Measurements from ENCODE around the gene SIX1. TPM values are rescaled to one million over a fixed set of nuclear protein-coding genes. Genes with fewer than 3 reads are reported as not detected.

The SIX1 gene
- total RNA-seq, 1 donor from 2014 or later: 0.41 TPM

DNA sequence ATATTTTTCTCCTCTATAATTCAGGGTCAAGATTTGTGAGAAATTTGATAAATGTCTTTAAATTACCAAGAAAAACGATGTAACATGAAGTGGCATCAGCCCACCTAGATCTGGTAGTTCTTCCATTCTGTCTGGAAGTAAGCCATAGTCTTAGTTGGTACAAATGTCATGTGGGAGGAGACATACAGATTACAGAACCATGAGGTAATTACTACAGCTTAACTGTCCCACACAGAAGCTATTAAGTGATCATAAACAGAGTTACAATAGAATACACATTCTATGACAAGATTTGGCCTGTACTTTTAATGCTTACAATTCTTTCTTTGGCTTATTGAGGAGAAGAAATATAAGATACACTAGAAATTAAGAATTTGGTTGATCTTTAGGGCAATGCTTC is 13.7 kb upstream of the SIX1 start:
- Mint-ChIP-seq H3K27me3 (ENCODE audit: insufficient read depth) (peaks cover 55% of the 10 kb centered on the region), H3K9me3 (no peaks in the 10 kb centered on the region), H3K36me3 (ENCODE audit: low read depth) (peaks cover 2% of the 10 kb centered on the region), H3K27ac (no peak overlapping the region), H3K4me1 (ENCODE audit: low read depth) (peaks cover 9% of the 10 kb centered on the region), H3K4me3 (no peak overlapping the region)
- no peak for DNase-seq (ENCODE audit: low spot score)
- intact Hi-C loops (cut with micrococcal nuclease): no loop called here

DNA sequence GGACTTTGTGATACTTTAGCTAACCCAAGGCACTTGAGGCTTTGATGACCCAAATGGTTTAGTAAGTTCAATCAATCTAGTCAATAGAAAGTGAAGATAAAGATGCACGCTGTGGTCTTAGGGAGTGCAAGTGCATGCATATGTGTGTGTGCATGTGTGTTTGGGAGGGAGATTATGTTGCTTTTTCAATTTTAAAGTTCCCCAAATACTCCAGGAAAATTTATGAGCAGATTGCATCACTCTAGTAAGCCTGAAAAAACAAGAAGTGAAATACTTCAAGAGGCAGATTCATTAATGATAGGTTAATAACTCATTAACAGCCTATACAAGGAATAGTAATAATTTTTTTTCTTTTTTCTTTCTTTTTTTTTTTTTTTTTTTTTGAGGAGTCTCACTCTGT is 12.4 kb upstream of the SIX1 start:
- H3K4me3 Mint-ChIP-seq: no peak overlapping the region

DNA sequence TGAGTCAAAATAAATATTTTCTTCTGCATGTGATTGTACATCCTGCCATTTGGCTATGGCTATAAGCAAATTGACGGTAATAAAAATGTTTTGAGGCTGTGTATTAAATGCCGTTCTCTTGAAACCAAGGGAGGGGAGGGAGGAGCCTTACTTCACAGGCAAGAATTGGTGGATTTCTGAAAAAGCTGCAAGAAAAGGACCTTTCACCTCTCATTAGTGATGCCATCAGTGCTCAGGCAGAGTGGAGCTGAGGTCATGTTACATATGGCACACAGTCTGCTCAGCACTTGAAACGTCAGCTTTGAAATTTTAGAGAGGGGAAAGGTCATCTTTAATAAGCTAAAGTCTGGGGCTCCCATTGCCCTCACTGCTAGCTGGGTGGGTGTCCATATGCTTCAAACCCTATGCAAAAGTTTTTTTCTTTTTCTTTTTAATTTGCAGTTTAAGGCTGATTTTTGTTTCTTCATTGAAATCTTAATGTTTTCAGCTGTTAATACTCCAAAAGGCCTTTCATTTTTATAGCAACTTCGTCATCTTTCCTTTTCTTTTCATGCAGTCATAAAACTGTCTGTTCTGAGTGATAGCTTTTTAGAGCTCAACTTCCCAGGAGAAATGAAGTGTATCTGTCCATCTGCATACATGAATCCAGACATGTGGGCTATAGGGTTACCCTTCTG is 9.8 kb upstream of the SIX1 start:
- peaks cover 35% of the 10 kb centered on the region for H3K4me1 Mint-ChIP-seq (ENCODE audit: low read depth)
- H3K27me3 Mint-ChIP-seq (ENCODE audit: insufficient read depth): peaks cover 71% of the 10 kb centered on the region
- no peak overlapping the region for H3K27ac Mint-ChIP-seq
- no peak for DNase-seq (ENCODE audit: low spot score)
- no peaks in the 10 kb centered on the region for H3K9me3 Mint-ChIP-seq
- H3K4me3 Mint-ChIP-seq: peak overlapping the region; percentile 82
- intact Hi-C loops (cut with micrococcal nuclease): loop anchor here (10.0 kb wide), 1 partner anchor 526 kb away; no protein-coding TSS in a partner anchor
- peaks cover 4% of the 10 kb centered on the region for H3K36me3 Mint-ChIP-seq (ENCODE audit: low read depth)

More for the DNA sequence above, 12.4 kb upstream of the SIX1 start:
- Mint-ChIP-seq H3K9me3 (no peaks in the 10 kb centered on the region), H3K4me1 (ENCODE audit: low read depth) (peaks cover 15% of the 10 kb centered on the region), H3K27me3 (ENCODE audit: insufficient read depth) (peaks cover 59% of the 10 kb centered on the region), H3K36me3 (ENCODE audit: low read depth) (peaks cover 2% of the 10 kb centered on the region), H3K27ac (no peak overlapping the region)
- intact Hi-C loops (cut with micrococcal nuclease): no loop called here
- no peak for DNase-seq (ENCODE audit: low spot score)

DNA sequence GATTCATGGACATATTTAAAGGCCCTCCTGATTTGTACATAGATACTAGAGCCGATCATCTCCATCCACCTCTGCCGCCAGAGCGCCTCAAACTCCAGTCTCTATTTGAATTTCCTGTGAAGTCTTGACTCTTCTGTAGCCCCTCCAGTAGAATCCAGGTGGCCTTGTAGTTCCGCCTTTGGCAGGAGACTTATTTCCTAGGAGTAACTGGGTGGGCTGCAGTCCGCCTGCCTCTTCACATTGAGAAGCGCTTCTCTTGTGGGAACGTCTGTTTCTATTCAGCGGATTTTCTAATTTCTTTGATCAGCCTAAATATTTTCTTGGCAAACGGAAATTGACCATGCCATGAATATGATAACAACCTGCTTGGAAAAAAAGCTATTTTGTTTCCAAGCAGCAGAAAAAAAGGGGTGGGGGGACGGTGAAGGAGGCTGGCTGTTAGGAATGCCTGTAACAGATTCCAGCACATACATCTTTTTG is 9.0 kb upstream of the SIX1 start:
- peak overlapping the region; percentile 82 for H3K4me3 Mint-ChIP-seq
- H3K9me3 Mint-ChIP-seq: no peaks in the 10 kb centered on the region
- no peak for DNase-seq (ENCODE audit: low spot score)
- H3K27ac Mint-ChIP-seq: no peak overlapping the region
- H3K27me3 Mint-ChIP-seq (ENCODE audit: insufficient read depth): peaks cover 72% of the 10 kb centered on the region
- H3K4me1 Mint-ChIP-seq (ENCODE audit: low read depth): peaks cover 43% of the 10 kb centered on the region
- intact Hi-C loops (cut with micrococcal nuclease): loop anchor here (10.0 kb wide), 1 partner anchor 527 kb away; no protein-coding TSS in a partner anchor
- H3K36me3 Mint-ChIP-seq (ENCODE audit: low read depth): peaks cover 8% of the 10 kb centered on the region

DNA sequence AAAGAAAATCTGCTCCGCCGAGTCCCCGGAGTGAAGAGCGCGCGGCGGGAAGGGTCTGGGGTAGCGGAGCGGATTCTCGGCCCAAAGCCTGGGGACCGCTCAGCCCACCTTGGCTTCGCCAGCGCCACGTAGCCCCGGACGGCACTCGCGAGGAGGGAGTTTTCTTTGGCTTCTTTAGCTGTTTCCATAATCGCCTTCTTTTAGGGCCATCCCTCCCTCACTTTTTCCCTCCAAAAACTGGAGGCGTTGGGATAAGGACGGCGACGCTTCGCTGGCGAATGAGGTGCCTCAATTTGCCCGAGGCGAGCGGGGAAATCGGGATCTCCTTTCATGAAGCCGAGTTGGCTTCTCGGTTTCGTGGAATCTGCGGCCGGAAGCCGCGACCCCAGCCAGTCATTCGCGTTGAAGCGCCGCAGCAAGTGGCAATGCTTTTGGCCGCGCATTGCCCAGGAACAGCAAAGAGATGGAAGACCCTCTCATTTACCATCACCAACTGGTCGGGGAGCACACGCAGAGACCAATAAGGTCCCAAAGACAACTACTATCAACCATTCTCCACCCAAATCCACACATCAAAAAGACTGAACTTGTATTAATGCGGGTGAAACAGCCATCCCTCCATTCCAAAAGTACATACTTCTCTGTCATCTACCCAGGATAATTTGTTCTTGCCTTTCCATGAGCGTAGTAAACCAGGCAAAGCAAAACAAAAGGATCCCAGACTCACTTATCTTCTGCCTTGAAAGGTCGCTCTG is 8.4 kb upstream of the SIX1 start:
- Mint-ChIP-seq H3K27ac (peak overlapping the region; percentile 46), H3K9me3 (no peaks in the 10 kb centered on the region), H3K36me3 (ENCODE audit: low read depth) (peaks cover 8% of the 10 kb centered on the region), H3K27me3 (ENCODE audit: insufficient read depth) (peaks cover 76% of the 10 kb centered on the region), H3K4me3 (peak overlapping the region; percentile 82), H3K4me1 (ENCODE audit: low read depth) (peaks cover 44% of the 10 kb centered on the region)
- no peak for DNase-seq (ENCODE audit: low spot score)
- intact Hi-C loops (cut with micrococcal nuclease): loop anchor here (1.0 to 10.0 kb wide), 5 partner anchors 15 to 595 kb away; no protein-coding TSS in a partner anchor

DNA sequence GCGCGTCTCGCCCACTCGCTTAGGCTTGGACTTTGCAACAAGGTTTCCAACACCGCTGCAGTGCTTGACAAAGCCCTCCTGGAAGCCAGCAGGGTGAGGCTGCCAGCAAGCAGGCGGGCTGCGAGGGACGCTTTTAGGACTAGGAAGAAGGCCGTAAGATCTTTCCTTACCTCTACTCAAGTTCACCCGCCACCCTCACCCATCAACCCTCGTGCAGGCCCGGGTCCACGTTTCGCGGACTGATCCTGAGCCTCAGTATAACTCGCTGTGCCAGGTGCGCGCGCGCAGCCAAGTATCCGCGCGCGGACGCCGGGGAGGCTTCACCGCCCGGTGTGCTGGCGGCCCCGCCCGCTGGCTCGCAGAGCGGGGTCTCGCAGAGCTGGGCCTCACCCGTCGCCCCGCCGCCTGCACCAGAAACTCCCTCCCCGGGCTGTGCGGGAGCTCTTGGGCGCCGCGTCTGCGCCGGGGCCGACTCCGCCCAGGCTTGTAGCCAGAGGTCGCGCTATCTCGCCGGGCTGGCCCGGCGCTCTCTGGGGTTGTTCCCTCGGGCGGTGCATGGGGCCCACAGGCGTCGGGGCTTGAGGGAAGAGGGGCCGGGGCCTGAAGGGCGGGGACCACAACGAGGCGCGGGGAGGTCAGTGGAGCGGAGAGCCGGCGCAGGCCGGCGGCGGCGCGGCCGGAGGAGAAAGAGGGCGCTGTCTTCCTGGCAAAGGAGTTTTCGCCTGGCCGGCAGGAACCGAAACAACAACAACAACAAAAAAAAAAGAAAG is 7.6 kb upstream of the SIX1 start:
- peak overlapping the region; percentile 82 for H3K4me3 Mint-ChIP-seq
- peaks cover 79% of the 10 kb centered on the region for H3K27me3 Mint-ChIP-seq (ENCODE audit: insufficient read depth)
- H3K4me1 Mint-ChIP-seq (ENCODE audit: low read depth): peaks cover 48% of the 10 kb centered on the region
- H3K36me3 Mint-ChIP-seq (ENCODE audit: low read depth): peaks cover 8% of the 10 kb centered on the region
- no peaks in the 10 kb centered on the region for H3K9me3 Mint-ChIP-seq
- no peak overlapping the region for H3K27ac Mint-ChIP-seq
- DNase-seq (ENCODE audit: low spot score): peak; percentile 24
- intact Hi-C loops (cut with micrococcal nuclease): loop anchor here (1.0 to 10.0 kb wide), 6 partner anchors 10 to 595 kb away; no protein-coding TSS in a partner anchor

DNA sequence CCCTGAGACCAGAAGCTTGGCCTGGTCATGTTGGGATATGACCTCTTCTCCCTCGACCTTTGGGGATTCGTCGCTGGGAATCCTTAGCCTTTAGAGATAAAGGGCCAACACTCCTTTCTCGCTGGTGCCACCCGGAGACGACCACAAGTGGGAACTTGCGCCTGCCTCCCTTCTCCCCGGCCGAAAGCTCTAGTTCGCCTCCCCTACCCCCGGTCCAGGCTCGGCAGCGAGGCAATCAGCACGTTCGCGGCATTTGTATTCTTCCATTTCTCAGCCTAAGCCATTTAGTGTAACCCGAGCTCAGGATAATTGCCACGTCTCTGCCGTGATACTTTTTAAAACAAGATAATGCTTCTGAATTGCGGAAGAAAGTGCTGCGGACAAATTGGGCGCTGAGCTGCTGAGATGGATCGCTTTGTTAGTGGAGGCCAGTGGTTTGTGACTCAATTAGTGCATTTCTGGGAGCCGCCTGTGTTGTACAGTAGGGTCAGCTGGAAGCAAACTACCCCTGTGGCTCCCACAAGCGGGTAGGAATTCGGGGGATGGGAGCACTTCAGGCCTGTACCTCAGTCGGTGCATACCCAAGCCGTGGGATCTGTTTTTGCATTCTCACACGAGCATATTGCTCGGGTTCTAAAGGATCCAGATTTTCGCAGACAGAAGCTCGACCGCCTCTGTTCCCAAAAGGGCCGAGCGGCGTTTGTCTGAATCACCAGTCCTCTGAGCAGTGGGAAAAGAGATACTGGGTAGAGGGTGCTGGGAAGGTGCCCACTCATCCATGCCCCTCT is 6.8 kb upstream of the SIX1 start:
- no peak for DNase-seq (ENCODE audit: low spot score)
- peaks cover 83% of the 10 kb centered on the region for H3K27me3 Mint-ChIP-seq (ENCODE audit: insufficient read depth)
- peaks cover 55% of the 10 kb centered on the region for H3K4me1 Mint-ChIP-seq (ENCODE audit: low read depth)
- intact Hi-C loops (cut with micrococcal nuclease): loop anchor here (1.0 to 10.0 kb wide), 4 partner anchors 9 to 529 kb away; no protein-coding TSS in a partner anchor
- H3K4me3 Mint-ChIP-seq: peak overlapping the region; percentile 82
- peak overlapping the region; percentile 59 for H3K27ac Mint-ChIP-seq
- H3K9me3 Mint-ChIP-seq: no peaks in the 10 kb centered on the region
- peaks cover 8% of the 10 kb centered on the region for H3K36me3 Mint-ChIP-seq (ENCODE audit: low read depth)

DNA sequence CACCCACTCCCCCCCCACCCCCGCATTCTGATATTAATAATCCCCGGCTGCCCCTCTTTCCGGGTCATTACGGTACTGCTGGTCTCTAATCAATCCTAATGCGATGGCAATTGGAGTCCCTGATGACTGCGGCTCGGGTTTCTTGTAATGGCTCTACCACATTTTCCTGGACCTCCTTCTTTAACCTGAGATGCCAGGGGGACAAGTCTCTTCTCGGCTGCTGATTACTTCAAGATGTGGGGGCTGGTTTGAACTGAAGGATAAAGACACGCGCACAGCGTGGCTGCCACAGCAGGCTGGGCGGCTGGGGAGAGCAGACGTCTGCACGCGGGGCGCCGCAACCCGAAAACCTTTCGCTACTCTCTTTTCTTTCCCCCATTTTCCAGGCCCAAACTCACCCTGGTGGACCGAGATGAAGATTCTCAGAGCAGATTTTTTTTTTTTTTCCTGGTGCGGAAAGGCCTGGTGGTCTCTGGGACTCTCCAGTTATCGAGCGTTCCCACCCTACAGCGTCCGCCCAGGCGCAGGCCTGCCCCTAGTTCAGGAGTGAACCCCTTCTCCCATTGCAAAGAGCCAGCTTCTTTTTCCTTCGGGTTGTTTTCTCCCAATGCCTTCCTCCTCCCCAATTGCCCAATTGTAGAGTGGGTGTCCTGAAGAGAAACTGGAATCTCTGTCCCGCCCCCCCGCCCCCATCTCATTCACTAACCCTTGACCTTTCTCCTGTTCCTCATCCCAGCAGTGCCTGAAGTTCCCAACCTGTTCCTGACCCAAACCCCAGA is 6.0 kb upstream of the SIX1 start:
- H3K4me3 Mint-ChIP-seq: peak overlapping the region; percentile 30
- no peak for DNase-seq (ENCODE audit: low spot score)
- peaks cover 8% of the 10 kb centered on the region for H3K36me3 Mint-ChIP-seq (ENCODE audit: low read depth)
- peaks cover 88% of the 10 kb centered on the region for H3K27me3 Mint-ChIP-seq (ENCODE audit: insufficient read depth)
- H3K9me3 Mint-ChIP-seq: no peaks in the 10 kb centered on the region
- H3K4me1 Mint-ChIP-seq (ENCODE audit: low read depth): peaks cover 57% of the 10 kb centered on the region
- H3K27ac Mint-ChIP-seq: no peak overlapping the region
- intact Hi-C loops (cut with micrococcal nuclease): loop anchor here (10.0 kb wide), 1 partner anchor 529 kb away; no protein-coding TSS in a partner anchor

DNA sequence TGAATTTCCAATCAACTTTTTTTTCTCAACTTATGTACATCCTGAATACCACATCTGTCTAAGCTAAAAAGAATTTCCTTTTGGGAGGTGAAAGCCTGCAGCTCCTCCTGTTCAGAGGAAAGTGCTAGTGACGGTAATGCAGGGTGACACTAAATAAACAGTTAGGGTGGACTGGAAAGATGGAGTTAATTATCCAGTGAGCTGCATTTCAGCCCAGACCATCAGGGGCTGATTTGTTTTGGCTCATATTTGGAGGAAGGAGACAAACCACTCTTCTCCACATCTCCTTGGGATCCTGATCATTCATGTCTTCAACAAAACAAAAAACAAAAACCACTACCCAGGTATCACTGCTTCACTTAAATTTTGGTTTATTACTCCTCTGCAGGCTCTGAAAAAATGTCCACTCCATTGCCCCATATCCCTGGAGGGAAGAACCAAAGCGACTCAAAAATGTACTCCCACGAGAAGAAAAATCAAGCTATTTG is 5.1 kb upstream of the SIX1 start:
- no peak for DNase-seq (ENCODE audit: low spot score)
- no peak overlapping the region for H3K4me3 Mint-ChIP-seq
- intact Hi-C loops (cut with micrococcal nuclease): loop anchor here (10.0 kb wide), 1 partner anchor 530 kb away; no protein-coding TSS in a partner anchor
- peaks cover 8% of the 10 kb centered on the region for H3K36me3 Mint-ChIP-seq (ENCODE audit: low read depth)
- H3K27me3 Mint-ChIP-seq (ENCODE audit: insufficient read depth): peaks cover 88% of the 10 kb centered on the region
- peaks cover 65% of the 10 kb centered on the region for H3K4me1 Mint-ChIP-seq (ENCODE audit: low read depth)
- no peaks in the 10 kb centered on the region for H3K9me3 Mint-ChIP-seq
- H3K27ac Mint-ChIP-seq: peak overlapping the region; percentile 78

DNA sequence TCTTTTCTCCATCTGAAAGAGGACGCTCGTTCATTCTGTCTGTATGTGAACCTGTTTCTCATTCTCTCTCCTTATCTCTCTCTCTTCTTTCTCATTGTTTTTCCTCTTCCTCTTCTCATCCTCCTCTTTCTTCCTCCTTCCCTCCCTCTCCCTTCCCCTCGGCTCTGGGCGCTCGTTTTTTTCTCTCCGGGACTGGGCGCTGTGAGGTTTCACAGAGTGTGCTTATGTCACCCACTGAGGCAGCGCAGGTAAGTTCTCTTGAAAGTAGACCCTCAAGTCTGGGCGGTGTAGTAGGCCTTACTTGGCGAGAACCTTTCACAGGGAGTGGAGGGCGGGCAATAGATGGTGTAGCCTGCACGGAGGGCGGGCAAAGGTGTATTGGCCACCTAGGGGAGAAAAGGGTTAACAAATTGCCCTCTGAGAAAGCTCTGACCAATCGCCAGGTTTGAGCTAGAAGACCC is 4.5 kb upstream of the SIX1 start:
- peaks cover 84% of the 10 kb centered on the region for H3K27me3 Mint-ChIP-seq (ENCODE audit: insufficient read depth)
- H3K27ac Mint-ChIP-seq: peak overlapping the region; percentile 78
- H3K9me3 Mint-ChIP-seq: no peaks in the 10 kb centered on the region
- H3K4me3 Mint-ChIP-seq: peak overlapping the region; percentile 29
- H3K36me3 Mint-ChIP-seq (ENCODE audit: low read depth): peaks cover 8% of the 10 kb centered on the region
- DNase-seq (ENCODE audit: low spot score): no peak
- H3K4me1 Mint-ChIP-seq (ENCODE audit: low read depth): peaks cover 67% of the 10 kb centered on the region
- intact Hi-C loops (cut with micrococcal nuclease): loop anchor here (10.0 kb wide), 1 partner anchor 531 kb away; no protein-coding TSS in a partner anchor
